ENCODE data around the gene FARS2.

DNA sequence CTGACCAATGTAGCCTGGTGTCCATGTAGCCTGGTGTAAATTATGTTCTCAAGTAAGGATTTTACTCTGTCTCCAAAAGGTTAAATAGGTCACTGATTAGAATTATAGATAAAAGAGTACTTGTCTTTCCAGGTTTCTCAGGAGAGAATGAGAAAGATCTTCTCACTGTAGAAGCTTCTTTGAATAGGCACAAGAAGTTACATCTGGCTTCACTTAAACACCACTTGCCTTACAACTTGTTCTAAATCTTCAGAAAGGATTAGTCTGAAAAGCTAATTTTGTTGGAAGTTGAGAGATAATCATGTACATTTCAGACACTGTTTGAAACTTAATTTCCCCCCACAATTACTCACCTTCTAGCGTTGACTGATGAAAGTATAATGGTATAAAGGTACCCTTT is 275.3 kb downstream of the FARS2 start:
- TF ChIP-seq TARDBP (IDR thresholded peaks at IDR 0.05) (no peak), BHLHE40 (IDR thresholded peaks at IDR 0.05; ENCODE audit: borderline replicate concordance) (no peak), HDGF (IDR thresholded peaks at IDR 0.05; ENCODE audit: borderline replicate concordance) (no peak), SP1 (IDR thresholded peaks at IDR 0.05) (no peak), ZNF384 (IDR thresholded peaks at IDR 0.05) (no peak), NFRKB (IDR thresholded peaks at IDR 0.05) (no peak), FOXK2 (IDR thresholded peaks at IDR 0.05) (no peak), FOXM1 (IDR thresholded peaks at IDR 0.05; ENCODE audit: borderline replicate concordance) (no peak), ELF4 (IDR thresholded peaks at IDR 0.05) (no peak), SUZ12 (IDR thresholded peaks at IDR 0.05) (no peak), LEF1 (IDR thresholded peaks at IDR 0.05; ENCODE audit: borderline replicate concordance) (no peak), FOXA1 (IDR thresholded peaks at IDR 0.05) (no peak)
